HPDE6-E6E7 (cell line): Measurements from ENCODE around the gene ABCA4.
A peak's percentile ranks its signal among the peaks of the same experiment; 100 is the strongest.

ENCODE experiments used
- DNase-seq: peaks from one replicate; pipeline ENCODE4 v3.0.0; 2011; ENCODE audit warnings: missing footprints; ENCODE audit errors: extremely low spot score

The ABCA4 gene

GRCh38 chr1:94050675-94051074 lies 70.3 kb downstream of the ABCA4 start:
- DNase-seq = no peak

GRCh38 chr1:94050254-94050653 lies 70.7 kb downstream of the ABCA4 start:
- no peak for DNase-seq

DNA sequence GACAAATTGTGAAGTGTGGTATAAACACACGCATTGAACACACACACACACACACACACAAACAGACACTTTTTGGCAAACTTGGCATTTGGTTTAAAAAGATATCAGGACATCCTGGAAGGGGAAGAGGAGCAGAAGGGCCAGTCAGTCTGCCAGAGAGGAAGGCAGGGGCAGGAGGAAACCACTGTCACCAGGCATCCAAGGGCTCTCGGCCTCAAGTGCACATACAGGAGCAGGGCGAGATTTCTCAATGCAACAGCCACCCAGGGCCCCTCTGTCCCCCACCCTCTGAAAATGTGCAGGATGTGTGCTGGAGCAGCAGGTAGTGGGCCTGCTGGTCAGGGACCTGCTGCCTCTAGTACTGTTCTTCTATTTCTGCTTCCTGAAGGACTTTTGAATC lies 71.2 kb downstream of the ABCA4 start:
- no peak for DNase-seq

DNA sequence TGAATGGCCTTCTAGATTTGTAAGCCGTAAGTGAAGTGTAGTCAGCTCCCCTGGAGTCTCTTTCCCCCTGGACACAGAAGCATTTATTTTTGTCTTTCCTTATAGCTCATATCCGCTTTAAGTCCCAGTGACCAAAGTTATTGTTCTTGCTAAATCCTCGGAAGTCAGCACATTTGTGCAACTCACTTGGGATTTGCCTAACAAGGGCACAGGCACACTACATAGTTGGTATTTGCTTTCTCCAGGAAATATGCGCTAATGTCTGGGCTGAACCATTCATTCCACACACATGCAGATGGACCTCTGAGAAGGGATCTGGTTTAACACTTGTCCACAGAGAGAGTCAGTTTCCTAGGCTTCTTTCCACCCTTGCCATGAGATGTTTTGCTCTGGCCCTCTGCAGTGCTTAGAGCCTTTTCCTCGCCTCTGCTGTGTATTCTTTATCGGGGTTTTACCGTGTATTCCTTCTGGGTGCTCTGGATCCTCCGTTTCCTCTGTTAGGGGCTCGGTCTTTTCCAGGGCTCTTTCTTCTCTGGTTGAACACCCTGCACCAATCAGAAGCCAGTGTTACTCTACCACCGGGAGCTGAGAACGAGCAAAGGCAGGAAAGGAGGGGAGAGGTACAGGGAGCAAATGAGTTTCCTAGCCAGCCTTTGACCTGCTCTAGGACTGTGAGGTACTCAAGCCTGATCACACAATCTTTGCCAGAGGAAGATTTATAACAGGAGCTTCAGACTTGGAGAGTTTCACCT lies 72.4 kb downstream of the ABCA4 start:
- no peak for DNase-seq

DNA sequence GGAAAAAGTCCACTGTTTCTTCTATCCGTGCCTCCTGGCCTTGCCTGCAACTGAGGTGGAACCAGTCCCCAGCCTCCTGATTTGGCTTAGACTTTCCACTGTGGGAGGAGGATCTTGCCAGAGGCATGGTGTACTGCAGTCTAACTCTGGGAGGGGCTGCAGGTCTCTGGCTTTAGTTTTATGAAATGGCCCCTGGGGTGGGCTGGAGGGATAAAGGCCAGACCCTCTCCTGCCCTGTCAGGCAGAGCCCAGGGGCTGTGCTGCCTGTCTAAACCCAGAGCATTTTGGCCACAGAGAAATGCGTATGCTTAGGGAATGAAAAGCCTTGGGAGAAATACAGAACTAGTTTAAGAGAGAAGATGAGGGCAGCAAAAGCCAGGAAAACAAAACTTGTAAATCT lies 73.0 kb downstream of the ABCA4 start:
- no peak for DNase-seq

DNA sequence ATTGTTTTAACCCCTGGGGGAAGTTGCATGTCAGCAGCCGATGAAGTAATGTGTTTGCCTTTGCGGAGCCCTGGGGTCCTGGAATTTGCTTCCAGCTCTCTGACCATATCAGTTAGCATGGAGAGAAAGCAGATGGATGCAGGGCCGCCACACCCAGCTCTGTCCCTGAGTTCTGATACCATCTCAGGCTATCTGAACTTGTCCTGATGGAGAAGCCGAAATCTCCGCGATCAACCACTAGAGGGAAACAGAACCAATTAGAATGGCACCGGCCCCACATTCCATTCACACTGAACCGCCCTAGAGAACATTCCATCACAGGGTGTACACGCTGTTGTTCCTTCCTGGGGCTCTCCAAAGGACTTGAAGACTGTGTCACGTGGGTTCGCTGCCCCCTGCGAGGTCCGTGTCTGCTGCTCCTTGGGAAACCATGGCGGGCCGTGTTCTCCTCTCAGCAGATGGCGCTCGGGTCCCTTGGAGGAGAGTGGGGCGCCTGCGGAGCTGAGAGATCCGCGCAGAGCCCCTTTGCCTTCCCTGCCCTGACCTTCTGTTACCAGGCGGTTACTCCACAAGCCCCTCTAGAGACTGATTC lies 75.4 kb downstream of the ABCA4 start:
- DNase-seq = peak; percentile 91

DNA sequence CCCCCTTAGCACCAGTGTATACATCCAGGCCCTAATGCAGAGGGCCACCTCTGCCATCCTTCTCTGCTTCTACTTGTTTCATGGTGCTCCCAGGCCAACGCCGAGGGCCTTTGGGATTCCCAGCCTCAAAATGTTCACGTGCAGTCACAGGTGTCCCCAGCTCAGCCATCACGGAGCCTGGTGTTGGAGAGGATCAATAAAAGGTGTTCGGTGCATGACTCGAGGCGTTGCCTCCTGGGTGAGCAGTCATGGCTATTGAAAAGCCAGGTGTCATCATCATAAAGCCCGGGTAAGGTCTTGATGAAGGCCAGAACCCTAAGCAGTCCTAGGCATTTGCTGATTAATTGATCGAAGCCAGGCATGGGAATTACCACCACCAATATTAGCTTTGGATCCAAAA lies 76.1 kb downstream of the ABCA4 start:
- no peak for DNase-seq

DNA sequence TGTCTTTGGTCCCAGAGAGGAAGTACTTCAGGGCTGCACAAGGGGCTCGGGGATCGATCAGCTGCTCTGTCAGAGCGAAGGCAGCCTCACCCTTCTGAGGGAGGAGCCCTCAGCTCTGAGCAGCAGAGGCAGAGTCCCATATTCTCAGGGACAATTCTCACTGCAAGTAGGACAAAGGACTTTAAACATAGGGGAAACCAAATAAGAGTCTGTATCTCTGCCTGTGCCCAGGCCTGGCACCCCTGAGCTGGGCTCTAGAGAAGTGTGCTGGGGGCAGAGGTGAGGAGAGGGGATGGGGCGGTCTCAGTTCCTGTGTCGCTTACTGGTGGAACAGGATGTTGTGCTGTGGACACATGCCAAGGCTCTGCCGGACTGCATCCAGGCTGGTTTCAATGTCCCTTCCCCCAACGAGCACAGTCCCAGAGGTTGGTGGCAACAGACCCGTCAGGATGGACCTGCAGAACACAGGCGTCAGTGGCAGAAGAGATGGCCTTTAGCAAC lies 76.6 kb downstream of the ABCA4 start:
- no peak for DNase-seq

- no peak for DNase-seq
Measured at GRCh38 chr1:94043738-94044289, 77.1 kb downstream of the ABCA4 start.

- DNase-seq = no peak
Measured at GRCh38 chr1:94042388-94042787, 78.6 kb downstream of the ABCA4 start.

GRCh38 chr1:94039871-94040569 lies 80.9 kb downstream of the ABCA4 start:
- DNase-seq = no peak

- DNase-seq = peak; percentile 41
Measured at GRCh38 chr1:94039514-94039870, 81.5 kb downstream of the ABCA4 start.

DNA sequence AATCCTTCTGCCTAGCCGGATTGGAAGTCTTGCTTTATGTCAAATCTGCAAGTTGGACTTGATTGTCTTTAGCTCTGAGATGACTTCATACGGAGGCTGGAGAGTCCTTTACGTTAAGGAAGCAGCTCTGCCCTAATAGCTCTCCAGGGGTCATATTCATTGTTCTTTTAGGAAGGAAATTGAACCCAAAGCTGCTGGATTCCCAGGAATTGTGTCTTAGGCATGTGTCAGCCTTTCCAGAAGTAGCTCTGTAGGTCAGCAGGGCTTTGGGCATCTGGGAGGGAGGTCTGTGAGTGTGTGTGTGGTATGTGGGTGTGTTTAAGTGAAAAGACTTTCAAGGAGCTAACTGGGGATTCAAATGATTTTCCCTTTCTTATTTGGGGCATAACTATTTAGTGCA lies 82.4 kb downstream of the ABCA4 start:
- no peak for DNase-seq

DNA sequence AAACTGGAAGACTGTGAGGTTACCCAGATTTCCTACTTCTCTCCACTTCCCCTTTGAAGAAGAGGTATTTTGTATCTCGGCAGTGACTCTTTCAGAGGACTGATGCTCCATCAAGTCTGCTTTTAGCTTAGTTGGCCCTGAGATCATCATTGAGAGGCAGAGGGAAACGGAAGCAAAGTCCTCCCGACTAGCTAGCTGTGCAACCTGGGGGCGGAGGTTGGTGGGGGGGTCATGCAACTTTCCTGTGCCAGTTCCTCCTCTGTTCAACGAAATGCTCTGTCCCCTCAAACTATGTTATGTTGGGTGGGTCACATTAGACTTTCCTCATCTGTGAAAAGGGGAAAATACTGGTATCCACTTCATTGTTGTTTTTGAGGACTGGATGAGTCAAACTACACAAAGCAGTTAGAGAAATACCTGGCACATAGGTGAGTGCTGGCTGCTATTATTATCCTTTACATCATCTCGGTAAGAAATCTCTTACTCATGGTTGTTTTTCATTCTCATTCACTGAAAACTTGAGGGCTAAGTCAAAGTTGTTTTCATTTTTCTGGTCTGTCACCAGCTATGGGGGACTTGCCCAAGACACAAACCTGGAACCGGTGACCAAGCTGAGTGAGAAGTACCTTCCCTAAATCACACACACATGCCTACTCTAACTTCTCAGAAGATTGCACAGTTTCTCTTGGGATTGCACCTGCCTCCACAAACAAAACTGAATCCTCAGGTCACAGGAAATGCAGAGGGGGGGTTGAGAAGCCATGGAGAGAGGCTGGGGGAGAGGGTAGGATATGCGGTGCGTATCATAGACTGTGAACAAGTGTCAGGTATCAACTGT lies 83.3 kb downstream of the ABCA4 start:
- DNase-seq = peak; percentile 31

DNA sequence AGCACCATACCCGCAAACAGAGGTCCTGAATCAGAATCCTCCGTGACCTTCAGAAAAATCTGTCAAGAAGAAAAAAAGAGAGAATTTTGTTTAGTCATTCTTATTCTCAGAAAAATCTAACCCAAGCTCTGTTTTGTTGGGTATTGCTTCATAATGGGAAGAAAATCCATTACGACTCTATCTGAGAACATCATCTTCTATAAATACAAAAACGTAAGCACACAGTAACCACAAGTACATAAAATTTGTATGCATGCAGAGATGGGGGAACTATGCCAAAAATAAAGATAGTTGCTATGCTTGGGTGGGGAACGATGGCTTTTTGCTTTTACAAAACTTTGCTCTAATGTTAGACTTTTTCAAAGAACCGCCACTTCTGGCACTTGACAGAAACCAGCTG lies 84.2 kb downstream of the ABCA4 start:
- no peak for DNase-seq

DNA sequence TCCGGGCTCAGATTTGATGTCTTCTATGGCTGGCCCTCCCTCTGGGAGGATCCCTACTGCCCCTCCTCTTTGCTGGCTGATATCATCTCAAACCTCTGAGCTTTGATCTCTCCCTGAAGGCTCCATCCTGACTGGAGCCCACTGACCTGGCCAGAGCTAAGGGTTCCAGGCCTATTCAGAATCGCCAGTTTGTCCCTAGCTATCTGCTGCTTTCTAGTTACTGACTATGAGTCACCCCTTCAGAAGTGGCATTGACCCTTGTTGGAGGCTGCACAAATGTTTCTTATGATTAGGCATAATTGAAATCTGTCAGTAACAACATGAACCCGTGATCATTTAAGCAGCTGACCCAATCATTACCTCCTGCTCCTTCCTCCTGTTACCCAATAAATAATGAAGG lies 87.1 kb downstream of the ABCA4 start:
- DNase-seq = no peak

DNA sequence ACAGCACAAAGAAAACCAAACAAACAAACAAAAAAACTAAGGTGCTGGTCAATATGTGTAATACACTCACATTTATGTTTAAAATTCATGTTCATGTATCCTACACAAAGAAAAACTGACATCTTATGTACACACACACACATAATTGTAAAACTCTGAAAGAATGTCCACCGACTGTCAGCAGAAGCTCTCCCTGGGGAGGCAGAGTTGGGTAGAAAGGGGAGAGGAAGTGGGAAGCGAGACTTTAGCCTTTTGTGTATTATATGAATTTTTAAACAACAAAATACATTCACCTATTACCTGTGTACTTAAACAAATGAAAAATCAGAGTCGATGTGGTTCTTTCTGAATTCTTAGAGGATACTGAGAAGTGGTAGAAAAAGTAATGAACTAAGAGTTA lies 88.3 kb downstream of the ABCA4 start:
- no peak for DNase-seq

GRCh38 chr1:94031591-94031990 lies 89.4 kb downstream of the ABCA4 start:
- no peak for DNase-seq

GRCh38 chr1:94031154-94031553 lies 89.8 kb downstream of the ABCA4 start:
- no peak for DNase-seq

GRCh38 chr1:94029130-94029993 lies 91.6 kb downstream of the ABCA4 start:
- no peak for DNase-seq
